ENCODE results near the gene PRMT2.
A peak's percentile ranks its signal among the peaks of the same experiment; 100 is the strongest.

Gene PRMT2

DNA sequence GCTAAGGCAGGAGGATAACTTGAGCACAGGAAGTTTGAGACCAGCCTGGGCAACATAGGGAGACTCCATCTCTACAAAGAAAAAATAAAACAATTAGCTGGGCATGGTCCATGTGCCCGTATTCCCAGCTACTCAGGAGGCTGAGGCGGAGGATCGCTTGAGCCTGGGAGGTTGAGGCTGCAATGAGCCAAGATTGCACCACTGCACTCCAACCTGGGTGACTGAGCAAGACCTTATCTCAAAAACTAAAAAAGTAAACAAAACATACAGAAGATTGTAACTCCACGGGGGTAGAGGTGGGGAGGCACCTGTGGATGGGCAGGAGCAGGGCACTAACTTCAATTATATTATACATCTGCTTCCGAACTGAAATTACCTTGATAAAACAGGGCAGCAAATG is 35.2 kb upstream of the PRMT2 start:
- DNase-seq (ENCODE audit: low read depth) = no peak
- H3K4me3 ChIP-seq (ENCODE audit: low read depth, low read length) = no peak overlapping the region
- no peak for TF ChIP-seq POLR2A (IDR thresholded peaks at IDR 0.05; ENCODE audit: extremely low read depth, insufficient read length)
- TF ChIP-seq, protein P1, sequence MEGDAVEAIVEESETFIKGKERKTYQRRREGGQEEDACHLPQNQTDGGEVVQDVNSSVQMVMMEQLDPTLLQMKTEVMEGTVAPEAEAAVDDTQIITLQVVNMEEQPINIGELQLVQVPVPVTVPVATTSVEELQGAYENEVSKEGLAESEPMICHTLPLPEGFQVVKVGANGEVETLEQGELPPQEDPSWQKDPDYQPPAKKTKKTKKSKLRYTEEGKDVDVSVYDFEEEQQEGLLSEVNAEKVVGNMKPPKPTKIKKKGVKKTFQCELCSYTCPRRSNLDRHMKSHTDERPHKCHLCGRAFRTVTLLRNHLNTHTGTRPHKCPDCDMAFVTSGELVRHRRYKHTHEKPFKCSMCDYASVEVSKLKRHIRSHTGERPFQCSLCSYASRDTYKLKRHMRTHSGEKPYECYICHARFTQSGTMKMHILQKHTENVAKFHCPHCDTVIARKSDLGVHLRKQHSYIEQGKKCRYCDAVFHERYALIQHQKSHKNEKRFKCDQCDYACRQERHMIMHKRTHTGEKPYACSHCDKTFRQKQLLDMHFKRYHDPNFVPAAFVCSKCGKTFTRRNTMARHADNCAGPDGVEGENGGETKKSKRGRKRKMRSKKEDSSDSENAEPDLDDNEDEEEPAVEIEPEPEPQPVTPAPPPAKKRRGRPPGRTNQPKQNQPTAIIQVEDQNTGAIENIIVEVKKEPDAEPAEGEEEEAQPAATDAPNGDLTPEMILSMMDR (IDR thresholded peaks at IDR 0.05; ENCODE audit: low read depth, low read length) = no peak
- no peak for TF ChIP-seq MYC (IDR thresholded peaks at IDR 0.05; ENCODE audit: low read depth, low read length)
- TF ChIP-seq, protein P2, sequence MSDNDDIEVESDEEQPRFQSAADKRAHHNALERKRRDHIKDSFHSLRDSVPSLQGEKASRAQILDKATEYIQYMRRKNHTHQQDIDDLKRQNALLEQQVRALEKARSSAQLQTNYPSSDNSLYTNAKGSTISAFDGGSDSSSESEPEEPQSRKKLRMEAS (IDR thresholded peaks at IDR 0.05; ENCODE audit: low read depth, low read length) = no peak

DNA sequence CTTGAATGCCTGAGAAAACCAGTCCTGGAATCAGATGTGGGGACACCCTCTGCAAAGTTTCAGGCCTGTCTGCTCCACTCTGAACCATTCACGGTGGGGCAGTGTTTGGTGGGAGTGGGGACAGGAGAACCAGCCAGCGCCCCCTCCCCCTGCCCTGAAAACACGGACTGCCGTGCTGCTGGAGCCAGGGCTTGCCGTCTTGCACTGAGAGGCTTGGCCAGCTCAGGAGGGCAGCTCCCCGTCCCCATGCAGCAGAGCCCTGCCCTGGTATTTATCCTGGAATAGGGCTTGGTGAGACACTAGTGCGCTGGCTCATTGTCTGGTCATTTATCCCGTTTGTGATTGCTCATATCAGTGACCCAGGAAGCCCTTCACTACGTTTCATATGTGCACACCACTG is 34.5 kb upstream of the PRMT2 start:
- no peak overlapping the region for H3K4me3 ChIP-seq (ENCODE audit: low read depth, low read length)
- TF ChIP-seq, protein P1 (IDR thresholded peaks at IDR 0.05; ENCODE audit: low read depth, low read length) = no peak
- TF ChIP-seq MYC (IDR thresholded peaks at IDR 0.05; ENCODE audit: low read depth, low read length) = no peak
- TF ChIP-seq, protein P2 (IDR thresholded peaks at IDR 0.05; ENCODE audit: low read depth, low read length) = no peak
- no peak for TF ChIP-seq POLR2A (IDR thresholded peaks at IDR 0.05; ENCODE audit: extremely low read depth, insufficient read length)
- DNase-seq (ENCODE audit: low read depth) = no peak

DNA sequence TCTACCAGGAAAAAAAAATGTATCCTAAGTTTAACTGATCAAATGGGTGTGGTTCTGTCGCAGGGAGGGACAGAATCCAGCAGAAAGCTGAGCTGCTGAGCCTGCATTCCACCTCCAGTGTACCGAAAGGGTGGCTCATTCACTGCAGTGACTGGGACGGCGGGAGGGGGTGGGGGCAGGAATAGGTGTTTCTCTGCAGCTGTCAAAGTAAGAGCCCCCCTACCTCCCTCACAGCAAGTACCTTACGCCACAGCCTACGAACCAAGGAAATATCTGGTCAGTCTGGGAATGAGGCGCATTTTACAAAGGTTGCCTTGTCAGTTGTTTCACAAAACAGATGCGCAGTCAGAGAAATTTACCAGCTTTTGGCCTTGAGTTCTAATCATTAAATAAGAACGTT is 32.2 kb upstream of the PRMT2 start:
- TF ChIP-seq MYC (IDR thresholded peaks at IDR 0.05; ENCODE audit: low read depth, low read length) = no peak
- no peak for DNase-seq (ENCODE audit: low read depth)
- H3K4me3 ChIP-seq (ENCODE audit: low read depth, low read length) = no peak overlapping the region

DNA sequence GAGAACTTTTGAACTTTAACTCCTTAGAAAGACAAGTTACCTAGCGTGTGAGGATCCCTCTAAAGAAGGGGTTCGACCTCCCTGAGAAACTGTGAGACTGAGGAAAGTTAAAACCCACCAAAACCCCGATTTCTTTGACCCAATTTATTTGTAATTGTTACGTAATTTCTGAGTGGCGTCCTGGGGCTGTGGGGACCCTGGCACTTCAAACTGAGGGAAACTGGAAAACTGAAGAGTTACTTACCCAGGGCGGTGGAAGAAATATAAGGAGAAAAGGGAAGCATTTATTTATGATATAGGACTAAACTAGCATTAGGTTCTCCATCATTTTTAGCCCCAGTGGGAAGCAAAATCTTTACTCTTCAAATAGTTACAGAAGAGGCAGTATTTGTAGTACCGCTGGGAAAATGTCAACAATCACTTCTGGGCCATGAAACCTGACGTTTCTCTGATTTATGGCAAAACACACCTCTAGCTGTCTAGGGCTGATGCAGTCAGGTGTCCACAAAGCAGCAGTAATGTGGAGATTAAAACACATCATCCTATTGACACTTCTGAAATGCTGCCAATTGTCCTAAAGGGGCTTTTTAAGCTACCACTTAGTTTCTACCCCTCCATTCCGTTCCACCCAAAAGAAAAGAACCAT is 31.0 kb upstream of the PRMT2 start:
- no peak for TF ChIP-seq MYC (IDR thresholded peaks at IDR 0.05; ENCODE audit: low read depth, low read length)
- TF ChIP-seq, protein P1 (IDR thresholded peaks at IDR 0.05; ENCODE audit: low read depth, low read length) = no peak
- TF ChIP-seq, protein P2 (IDR thresholded peaks at IDR 0.05; ENCODE audit: low read depth, low read length) = no peak
- no peak for TF ChIP-seq POLR2A (IDR thresholded peaks at IDR 0.05; ENCODE audit: extremely low read depth, insufficient read length)
- peak overlapping the region; percentile 41 for H3K4me3 ChIP-seq (ENCODE audit: low read depth, low read length)
- no peak for DNase-seq (ENCODE audit: low read depth)

DNA sequence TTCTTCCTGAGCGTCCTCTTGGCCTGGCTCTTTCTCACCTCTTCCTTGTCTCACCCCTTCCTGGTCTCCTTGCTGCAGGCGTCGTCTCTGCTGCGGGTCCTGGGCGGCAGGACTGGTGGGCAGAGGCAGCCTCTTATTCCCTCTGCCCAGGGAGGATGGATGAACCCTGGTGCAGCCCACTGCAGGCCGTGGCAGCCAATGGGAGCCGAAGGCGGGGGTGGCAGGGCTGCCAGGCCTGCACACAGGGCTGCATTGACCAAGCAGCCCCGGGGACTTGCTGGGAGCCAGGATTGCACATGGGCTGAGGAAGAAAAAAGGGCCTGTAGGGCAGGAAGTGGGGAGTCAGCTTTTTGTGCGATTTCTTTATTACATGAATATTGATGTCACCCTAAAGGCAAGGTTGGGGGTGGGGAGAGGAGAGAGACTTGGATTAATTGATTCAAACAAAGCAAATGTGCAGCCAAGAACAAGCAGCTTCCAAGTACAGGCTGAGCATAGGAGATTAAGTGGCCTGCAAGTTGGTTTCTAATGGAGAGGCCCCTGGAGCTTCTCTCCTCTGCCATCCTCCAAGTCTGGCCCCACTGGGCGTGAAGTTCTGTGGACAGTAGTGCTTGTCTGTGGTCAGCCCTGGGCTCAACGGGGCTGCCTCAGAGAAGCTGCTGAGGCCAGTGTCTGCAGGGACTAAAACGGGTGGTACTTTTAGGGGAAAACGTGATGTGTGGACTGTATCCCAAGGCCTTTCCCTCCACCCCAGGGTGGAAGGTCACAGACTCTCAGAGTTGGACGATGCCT is 30.3 kb upstream of the PRMT2 start, which contains the start of gene S100B:
Gene S100B (minus strand): TSS at position 108 of the 792 bp plus-strand sequence. CDS start 2,667 bp downstream, outside the sequence.
- peak; percentile 95 for DNase-seq (ENCODE audit: low read depth)
- peak within 1 kb of the TSS; percentile 41 for H3K4me3 ChIP-seq (ENCODE audit: low read depth, low read length)
- TF ChIP-seq, protein P1 (IDR thresholded peaks at IDR 0.05; ENCODE audit: low read depth, low read length) = no peak
- TF ChIP-seq, protein P2 (IDR thresholded peaks at IDR 0.05; ENCODE audit: low read depth, low read length) = peak; percentile 64; the same call in 1 of the 2 replicates
- TF ChIP-seq MYC (IDR thresholded peaks at IDR 0.05; ENCODE audit: low read depth, low read length) = 0 out of 2 replicates have a peak, but pooled peaks have one; percentile 21
- TF ChIP-seq POLR2A (IDR thresholded peaks at IDR 0.05; ENCODE audit: extremely low read depth, insufficient read length) = no peak

DNA sequence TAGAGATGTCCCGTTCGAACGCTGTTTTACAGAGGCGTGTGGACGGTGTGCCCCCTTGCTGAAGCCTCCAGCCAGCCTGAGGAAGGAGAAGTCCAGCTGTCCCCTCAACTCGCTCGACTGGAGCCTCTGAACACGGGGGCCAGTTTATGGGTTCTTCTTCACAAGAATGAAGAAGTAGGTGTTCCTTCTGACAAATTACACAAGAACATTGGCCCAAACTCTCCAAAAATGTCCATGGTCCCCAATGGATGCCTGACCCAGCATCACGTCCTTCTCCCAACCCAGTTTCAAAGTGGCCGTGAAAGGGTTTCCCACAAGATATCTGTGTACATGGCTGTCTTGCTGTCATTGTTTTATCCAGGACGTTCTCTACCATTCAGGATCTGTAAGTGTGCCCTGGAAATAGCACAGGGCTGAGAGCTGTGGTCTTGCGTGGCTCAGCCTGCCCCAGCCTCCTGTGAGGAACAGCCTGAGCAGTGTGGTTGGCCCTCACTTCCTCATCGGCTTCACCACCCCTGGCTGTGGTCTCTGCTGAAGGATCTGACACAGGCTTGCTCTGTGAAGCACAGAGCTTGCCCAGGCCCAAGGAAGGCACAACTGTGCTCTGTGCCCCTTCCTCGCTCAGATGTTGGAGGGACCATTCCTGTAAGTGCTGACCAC is 29.6 kb upstream of the PRMT2 start:
- peak; percentile 97 for DNase-seq (ENCODE audit: low read depth)
- H3K4me3 ChIP-seq (ENCODE audit: low read depth, low read length) = peak overlapping the region; percentile 32
- TF ChIP-seq MYC (IDR thresholded peaks at IDR 0.05; ENCODE audit: low read depth, low read length) = peak; percentile 82; the same call in 1 of the 2 replicates
- TF ChIP-seq, protein P1 (IDR thresholded peaks at IDR 0.05; ENCODE audit: low read depth, low read length) = no peak
- TF ChIP-seq, protein P2 (IDR thresholded peaks at IDR 0.05; ENCODE audit: low read depth, low read length) = peak; percentile 81

All from NB4 (cell line).